HepG2 (cell line): ENCODE measurements around the gene TMC2. TPM values are rescaled to one million over a fixed set of nuclear protein-coding genes. Genes with fewer than 3 reads are reported as not detected.
A peak's percentile ranks its signal among the peaks of the same experiment; 100 is the strongest.

Source experiments
- FOXA1 ChIP-seq, 2 experiments: fragments of 450-650 bp in 1 of 2; sonication (generic) in 1 of 2; formaldehyde crosslinking in 1 of 2; IDR thresholded peaks; 2 replicates each; pipeline versions ENCODE4 v1.4.0 to v1.6.1; 2016 to 2020; ENCODE audit warnings: missing genetic modification reagents in 1 of 2
- FOXP1 ChIP-seq, 2 experiments: fragments of 450-650 bp in 1 of 2; IDR thresholded peaks; 2 replicates each; pipeline ENCODE4 v1.6.1; 2017 to 2018; ENCODE audit warnings: antibody characterized with exemption in 1 of 2
- GABPB1 ChIP-seq: IDR thresholded peaks from 2 replicates; pipeline ENCODE4 v1.6.1; 2016; ENCODE audit warnings: mild to moderate bottlenecking, missing genetic modification reagents, moderate library complexity, missing compliant biosample characterization
- GZF1 ChIP-seq: sonication (generic); formaldehyde crosslinking; IDR thresholded peaks from 2 replicates; pipeline ENCODE4 v1.5.1; 2020; ENCODE audit warnings: mild to moderate bottlenecking, missing genetic modification reagents
- HNF1A ChIP-seq, 2 experiments: sonication (generic) in 1 of 2; formaldehyde crosslinking in 1 of 2; IDR thresholded peaks; 2 replicates each; pipeline versions ENCODE4 v1.4.0 to v1.6.1; 2016 to 2020; ENCODE audit warnings: borderline replicate concordance in 1 of 2, low read depth in 1 of 2, mild to moderate bottlenecking in 1 of 2, missing genetic modification reagents in 1 of 2
- PHB2 ChIP-seq: fragments of 450-650 bp; IDR thresholded peaks from 2 replicates; pipeline ENCODE4 v1.6.1; 2018; ENCODE audit not compliant: partially characterized antibody
- PHF20 ChIP-seq: sonication (generic); formaldehyde crosslinking; IDR thresholded peaks from 2 replicates; pipeline ENCODE4 v1.5.0; 2020; ENCODE audit warnings: mild to moderate bottlenecking, missing genetic modification reagents
- RBM22 ChIP-seq: fragments of 200-400 bp; formaldehyde crosslinking; optimal IDR thresholded peaks from 2 replicates; pipeline ENCODE3; 2017; ENCODE audit warnings: mild to moderate bottlenecking, low read length, moderate library complexity
- RXRA ChIP-seq: sonication (generic); formaldehyde crosslinking; IDR thresholded peaks from 2 replicates; pipeline ENCODE4 v1.5.1; 2020; ENCODE audit warnings: missing genetic modification reagents
- SIN3B ChIP-seq: fragments of 150-350 bp; IDR thresholded peaks from 2 replicates; pipeline ENCODE4 v1.6.1; 2014; ENCODE audit warnings: low read length
- SNAPC5 ChIP-seq: sonication (generic); formaldehyde crosslinking; IDR thresholded peaks from 2 replicates; pipeline ENCODE4 v1.8.1; 2023; ENCODE audit warnings: mild to moderate bottlenecking, missing genetic modification reagents, borderline replicate concordance
- SSRP1 ChIP-seq: IDR thresholded peaks from 2 replicates; pipeline ENCODE4 v1.6.1; 2016; ENCODE audit warnings: control low read depth
- ZBTB21 ChIP-seq: sonication (generic); formaldehyde crosslinking; IDR thresholded peaks from 2 replicates; pipeline ENCODE4 v1.4.0; 2020; ENCODE audit warnings: missing genetic modification reagents
- ZNF207 ChIP-seq: fragments of 450-650 bp; IDR thresholded peaks from 2 replicates; pipeline ENCODE4 v1.6.1; 2016; ENCODE audit warnings: antibody characterized with exemption, borderline replicate concordance
- ZNF343 ChIP-seq: sonication (generic); formaldehyde crosslinking; IDR thresholded peaks from 2 replicates; pipeline ENCODE4 v1.4.0; 2020; ENCODE audit warnings: mild to moderate bottlenecking, missing genetic modification reagents
- ZNF619 ChIP-seq: sonication (generic); formaldehyde crosslinking; IDR thresholded peaks from 2 replicates; pipeline ENCODE4 v1.4.0; 2020; ENCODE audit warnings: mild to moderate bottlenecking, missing genetic modification reagents
- ZNF691 ChIP-seq: sonication (generic); formaldehyde crosslinking; IDR thresholded peaks from 2 replicates; pipeline ENCODE4 v1.4.0; 2020; ENCODE audit warnings: missing genetic modification reagents, low read depth, mild to moderate bottlenecking, borderline replicate concordance
- ZSCAN30 ChIP-seq: sonication (generic); formaldehyde crosslinking; IDR thresholded peaks from 2 replicates; pipeline ENCODE4 v1.5.0; 2020; ENCODE audit warnings: mild to moderate bottlenecking, missing genetic modification reagents
- polyA plus RNA-seq, 8 experiments: library from polyadenylated mRNA; depleted of rRNA in 3 of 8; stranded (reverse) in 7 of 8; unstranded in 1 of 8; fragments of >200 nt; fragmentation: Illumina TruSeq in 4 of 8; extraction: Trizol in 4 of 8; gene quantifications; 2 replicates each; pipeline versions ENCODE4 v1.2.1 to v1.2.3, GENCODE V29; 2011 to 2016; ENCODE audit warnings: low read depth in 4 of 8, missing spikeins in 1 of 8, mixed read lengths in 1 of 8; ENCODE audit not compliant: insufficient read depth in 1 of 8
- total RNA-seq, 5 experiments: library from RNA; depleted of rRNA; stranded (reverse); fragments of >200 nt; fragmentation: Illumina TruSeq; extraction: Trizol; gene quantifications; 2 replicates each; pipeline ENCODE4 v1.2.3, GENCODE V29; 2016; ENCODE audit warnings: low read depth in 1 of 5
- TF ChIP-seq, protein P1 (sequence below): sonication (generic); formaldehyde crosslinking; IDR thresholded peaks from 2 replicates; pipeline ENCODE4 v1.8.1; 2022; ENCODE audit warnings: low read depth, mild to moderate bottlenecking, missing genetic modification reagents
- TF ChIP-seq, protein P2 (sequence below): sonication (generic); formaldehyde crosslinking; IDR thresholded peaks from 2 replicates; pipeline ENCODE4 v1.5.1; 2020; ENCODE audit warnings: missing genetic modification reagents, mild to moderate bottlenecking, borderline replicate concordance

The TMC2 gene
- total and polyA plus RNA-seq, 2 of the 13 experiments (the other 11 are each of a cell fraction or from before 2014, with no cell fraction given), result not detected

GRCh38 chr20:2654831-2655230 lies 118.5 kb downstream of the TMC2 start (continued):
- TF ChIP-seq ZNF619 (CRISPR knock-in tag) (no peak), PHF20 (CRISPR knock-in tag) (0 out of 2 replicates have a peak, but pooled peaks have one; percentile 10), FOXA1 (IDR thresholded peaks at IDR 0.05) (no peak), FOXA1 (CRISPR knock-in tag; IDR thresholded peaks at IDR 0.05) (no peak), GZF1 (CRISPR knock-in tag) (no peak), FOXP1 (IDR thresholded peaks at IDR 0.05) (no peak), FOXP1 (CRISPR knock-in tag; IDR thresholded peaks at IDR 0.05) (no peak), ZSCAN30 (CRISPR knock-in tag) (no peak), SSRP1 (CRISPR knock-in tag) (0 out of 2 replicates have a peak, but pooled peaks have one; percentile 66), RXRA (no peak), ZBTB21 (no peak), PHB2 (no peak), SIN3B (no peak), GABPB1 (CRISPR knock-in tag) (no peak), HNF1A (IDR thresholded peaks at IDR 0.05; ENCODE audit: low read depth) (no peak), HNF1A (CRISPR knock-in tag; IDR thresholded peaks at IDR 0.05; ENCODE audit: borderline replicate concordance) (0 out of 2 replicates have a peak, but pooled peaks have one; percentile 42), ZNF343 (CRISPR knock-in tag) (0 out of 2 replicates have a peak, but pooled peaks have one; percentile 44), SNAPC5 (no peak), ZNF207 (no peak), ZNF691 (no peak), RBM22 (no peak)
- TF ChIP-seq, protein P1, sequence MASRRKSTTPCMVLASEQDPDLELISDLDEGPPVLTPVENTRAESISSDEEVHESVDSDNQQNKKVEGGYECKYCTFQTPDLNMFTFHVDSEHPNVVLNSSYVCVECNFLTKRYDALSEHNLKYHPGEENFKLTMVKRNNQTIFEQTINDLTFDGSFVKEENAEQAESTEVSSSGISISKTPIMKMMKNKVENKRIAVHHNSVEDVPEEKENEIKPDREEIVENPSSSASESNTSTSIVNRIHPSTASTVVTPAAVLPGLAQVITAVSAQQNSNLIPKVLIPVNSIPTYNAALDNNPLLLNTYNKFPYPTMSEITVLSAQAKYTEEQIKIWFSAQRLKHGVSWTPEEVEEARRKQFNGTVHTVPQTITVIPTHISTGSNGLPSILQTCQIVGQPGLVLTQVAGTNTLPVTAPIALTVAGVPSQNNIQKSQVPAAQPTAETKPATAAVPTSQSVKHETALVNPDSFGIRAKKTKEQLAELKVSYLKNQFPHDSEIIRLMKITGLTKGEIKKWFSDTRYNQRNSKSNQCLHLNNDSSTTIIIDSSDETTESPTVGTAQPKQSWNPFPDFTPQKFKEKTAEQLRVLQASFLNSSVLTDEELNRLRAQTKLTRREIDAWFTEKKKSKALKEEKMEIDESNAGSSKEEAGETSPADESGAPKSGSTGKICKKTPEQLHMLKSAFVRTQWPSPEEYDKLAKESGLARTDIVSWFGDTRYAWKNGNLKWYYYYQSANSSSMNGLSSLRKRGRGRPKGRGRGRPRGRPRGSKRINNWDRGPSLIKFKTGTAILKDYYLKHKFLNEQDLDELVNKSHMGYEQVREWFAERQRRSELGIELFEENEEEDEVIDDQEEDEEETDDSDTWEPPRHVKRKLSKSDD, result no peak
- TF ChIP-seq, protein P2, sequence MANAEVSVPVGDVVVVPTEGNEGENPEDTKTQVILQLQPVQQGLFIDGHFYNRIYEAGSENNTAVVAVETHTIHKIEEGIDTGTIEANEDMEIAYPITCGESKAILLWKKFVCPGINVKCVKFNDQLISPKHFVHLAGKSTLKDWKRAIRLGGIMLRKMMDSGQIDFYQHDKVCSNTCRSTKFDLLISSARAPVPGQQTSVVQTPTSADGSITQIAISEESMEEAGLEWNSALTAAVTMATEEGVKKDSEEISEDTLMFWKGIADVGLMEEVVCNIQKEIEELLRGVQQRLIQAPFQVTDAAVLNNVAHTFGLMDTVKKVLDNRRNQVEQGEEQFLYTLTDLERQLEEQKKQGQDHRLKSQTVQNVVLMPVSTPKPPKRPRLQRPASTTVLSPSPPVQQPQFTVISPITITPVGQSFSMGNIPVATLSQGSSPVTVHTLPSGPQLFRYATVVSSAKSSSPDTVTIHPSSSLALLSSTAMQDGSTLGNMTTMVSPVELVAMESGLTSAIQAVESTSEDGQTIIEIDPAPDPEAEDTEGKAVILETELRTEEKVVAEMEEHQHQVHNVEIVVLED (CRISPR knock-in tag), result no peak
